Measurements from ENCODE around the gene NSG1. TPM values are rescaled to one million over a fixed set of nuclear protein-coding genes. Genes with fewer than 3 reads are reported as not detected.
"Not testable (repeated sequence)": the region's sequence is repeated elsewhere in the genome, so short reads cannot be mapped to it uniquely, and the experiment has no call there.

NSG1 gene
- total RNA-seq: 58.5 TPM

GRCh38 chr4:4386736-4387392 is at the start of gene NSG1:
Gene NSG1, plus strand, starts transcription at chr4:4387102. Its CDS starts 528 bp downstream, at chr4:4387630.
- ATAC-seq: peak; percentile 69

DNA sequence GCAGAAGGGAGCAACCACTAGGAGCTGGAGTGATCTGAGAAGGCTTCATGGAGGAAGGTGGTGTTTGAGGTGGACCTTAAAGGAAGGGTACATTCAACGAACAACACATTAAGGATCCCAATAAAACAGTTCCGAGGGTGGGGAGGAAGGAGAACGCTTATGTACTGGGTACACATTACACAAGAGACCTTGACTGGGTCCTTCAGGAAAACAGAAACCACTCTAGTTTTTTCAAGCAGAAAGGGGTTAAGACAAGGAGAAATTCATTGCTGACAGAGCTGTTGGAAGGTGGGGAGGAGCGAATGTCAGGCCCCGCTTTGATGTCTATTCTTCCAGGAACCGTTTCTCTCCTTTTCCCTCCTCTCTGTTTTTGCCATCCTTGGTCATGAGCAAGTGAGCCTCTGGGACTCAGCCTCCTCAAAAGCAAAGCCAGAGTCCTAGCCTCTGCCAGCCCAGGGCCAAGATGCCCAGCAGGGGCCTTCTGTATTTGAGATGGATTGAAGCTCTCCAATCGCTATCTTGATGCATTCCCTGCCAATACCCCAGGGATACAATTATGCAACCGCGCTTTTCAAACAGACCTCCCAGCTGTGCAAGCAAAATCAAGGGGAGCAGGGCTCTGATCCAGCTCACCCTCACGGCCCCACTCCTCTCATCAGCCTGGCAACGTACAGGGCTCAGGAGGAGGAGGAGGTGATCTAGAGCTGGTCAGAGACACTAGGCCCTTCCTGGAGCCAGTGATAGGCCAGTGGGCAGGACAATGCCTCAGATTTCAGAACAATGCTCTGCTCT is 48.5 kb upstream of the NSG1 start:
- no peak for ATAC-seq

DNA sequence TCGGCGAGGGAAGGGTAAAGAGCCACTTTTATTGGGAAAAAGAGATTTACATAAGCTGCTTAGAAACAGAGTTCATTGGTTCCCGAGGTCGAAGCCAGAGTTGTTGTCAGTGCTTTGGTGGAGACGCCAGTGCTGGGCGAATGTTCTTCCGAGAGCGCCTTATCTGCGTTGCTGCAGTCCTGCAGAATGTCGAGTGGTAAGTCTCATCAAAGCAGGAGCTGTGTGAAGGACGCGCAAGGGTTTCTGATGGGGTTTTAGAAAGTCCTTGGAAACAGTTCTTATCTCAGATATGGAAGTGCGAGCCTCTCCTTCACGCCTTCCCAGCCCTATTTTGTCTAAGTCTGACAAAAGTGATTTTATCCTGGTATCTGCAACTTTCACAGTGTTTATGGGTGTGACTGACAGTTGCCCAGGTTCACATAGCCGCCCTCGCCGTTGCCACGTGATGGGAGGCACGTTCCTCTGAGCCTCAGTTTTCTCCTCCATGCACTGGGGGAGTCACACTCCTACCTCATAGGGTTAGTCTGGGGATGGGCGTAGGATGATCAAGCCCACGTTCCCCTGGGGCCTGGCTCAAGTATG is 47.3 kb upstream of the NSG1 start:
- ATAC-seq: no peak

DNA sequence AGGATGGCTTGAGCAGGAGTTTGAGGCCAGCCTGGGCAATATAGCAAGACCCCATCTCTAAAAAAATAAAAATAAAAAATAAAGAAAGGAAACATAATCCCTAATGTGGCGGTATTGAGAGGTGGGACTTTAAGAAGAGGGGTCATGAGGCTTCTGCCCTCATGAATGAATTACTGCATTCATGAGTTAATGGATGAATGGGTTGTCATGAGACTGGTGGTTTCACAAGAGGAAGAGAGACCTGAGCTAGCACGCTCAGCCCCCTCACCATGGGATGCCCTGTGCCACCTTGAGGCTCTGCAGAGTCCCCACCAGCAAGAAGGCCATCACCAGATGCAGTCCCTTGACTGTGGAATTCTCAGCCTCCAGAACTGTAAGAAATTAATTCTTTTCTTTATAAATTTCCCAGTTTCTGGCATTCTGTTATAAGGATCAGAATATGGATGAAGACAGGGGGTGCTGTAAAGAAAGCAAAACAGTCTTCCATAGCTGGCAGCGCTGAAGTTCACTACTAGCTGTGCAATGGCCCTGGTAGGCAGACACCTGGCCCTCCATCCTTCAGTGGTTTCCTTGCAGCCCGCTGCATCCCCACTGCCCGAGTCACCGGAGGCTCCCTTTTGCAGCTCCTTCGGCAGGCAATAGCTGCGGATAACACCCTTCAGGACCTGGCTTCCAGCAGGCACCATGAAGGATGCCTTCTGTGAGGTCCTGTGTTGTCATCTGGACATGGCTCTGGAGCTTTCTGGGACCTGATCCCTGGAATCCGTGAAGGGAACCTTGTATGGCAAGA is 44.8 kb upstream of the NSG1 start:
- ATAC-seq: no peak

GRCh38 chr4:4343038-4343437 is 43.9 kb upstream of the NSG1 start:
- no peak for ATAC-seq

GRCh38 chr4:4344915-4345527 is 41.9 kb upstream of the NSG1 start:
- no peak for ATAC-seq

DNA sequence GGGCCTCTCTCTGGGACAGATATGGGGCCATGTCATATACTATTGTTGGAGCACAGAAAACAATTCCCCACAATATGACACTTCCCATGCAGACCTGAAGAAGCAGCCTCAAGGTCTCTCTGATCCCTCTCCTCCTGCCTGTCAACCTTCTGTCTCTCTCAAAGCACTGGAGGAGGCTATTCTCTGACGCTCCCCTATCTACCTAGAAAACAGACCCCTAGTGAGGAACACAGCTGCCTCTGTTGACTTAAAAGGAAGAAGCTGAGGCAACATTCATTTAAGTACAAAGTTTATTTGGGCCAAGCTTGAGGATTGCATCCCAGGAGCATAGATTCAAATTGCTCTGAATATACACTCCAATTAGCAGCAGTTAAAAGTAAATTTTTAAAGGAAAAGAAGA is 39.3 kb upstream of the NSG1 start:
- ATAC-seq: no peak

DNA sequence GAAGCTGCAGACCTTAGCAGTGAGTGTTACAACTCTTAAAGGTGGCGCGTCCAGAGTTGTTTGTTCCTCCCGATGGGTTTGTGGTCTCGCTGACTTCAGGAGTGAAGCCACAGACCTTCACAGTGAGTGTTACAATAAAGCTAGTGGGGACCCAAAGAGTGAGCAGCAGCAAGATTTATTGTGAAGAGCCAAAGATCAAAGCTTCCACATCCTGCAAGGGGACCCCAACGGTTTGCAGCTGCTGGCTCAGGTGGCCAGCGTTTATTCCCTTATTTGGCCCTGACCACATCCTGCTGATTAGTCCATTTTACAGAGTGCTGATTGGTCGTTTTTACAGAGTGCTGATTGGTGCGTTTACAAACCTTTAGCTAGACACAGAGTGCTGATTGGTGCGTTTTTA is 38.3 kb upstream of the NSG1 start:
- not testable (repeated sequence) for ATAC-seq

DNA sequence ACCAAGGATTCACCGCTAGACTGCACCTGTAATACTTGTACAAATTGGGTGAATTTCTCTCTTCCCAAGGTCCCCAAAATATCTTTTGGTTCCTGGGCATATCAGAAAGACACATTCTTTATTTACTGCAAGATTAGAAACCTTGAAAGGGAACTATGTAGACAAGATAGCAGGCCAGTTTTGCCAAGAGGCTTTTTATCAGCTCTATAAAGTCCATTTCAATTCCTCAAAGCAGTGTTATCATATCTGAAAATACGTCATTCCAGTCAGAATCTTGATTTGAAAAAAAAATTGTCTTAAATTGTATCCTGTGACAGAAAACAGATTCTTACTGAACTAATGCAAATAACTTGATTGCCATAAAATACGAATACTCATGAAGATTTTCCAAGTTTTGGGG is 37.0 kb upstream of the NSG1 start:
- no peak for ATAC-seq

- no peak for ATAC-seq
Measured at GRCh38 chr4:4350909-4351308, 36.0 kb upstream of the NSG1 start.

- ATAC-seq: no peak
Measured at GRCh38 chr4:4355302-4355701, 31.6 kb upstream of the NSG1 start.

GRCh38 chr4:4356106-4357041 is 30.5 kb upstream of the NSG1 start:
- no peak for ATAC-seq

DNA sequence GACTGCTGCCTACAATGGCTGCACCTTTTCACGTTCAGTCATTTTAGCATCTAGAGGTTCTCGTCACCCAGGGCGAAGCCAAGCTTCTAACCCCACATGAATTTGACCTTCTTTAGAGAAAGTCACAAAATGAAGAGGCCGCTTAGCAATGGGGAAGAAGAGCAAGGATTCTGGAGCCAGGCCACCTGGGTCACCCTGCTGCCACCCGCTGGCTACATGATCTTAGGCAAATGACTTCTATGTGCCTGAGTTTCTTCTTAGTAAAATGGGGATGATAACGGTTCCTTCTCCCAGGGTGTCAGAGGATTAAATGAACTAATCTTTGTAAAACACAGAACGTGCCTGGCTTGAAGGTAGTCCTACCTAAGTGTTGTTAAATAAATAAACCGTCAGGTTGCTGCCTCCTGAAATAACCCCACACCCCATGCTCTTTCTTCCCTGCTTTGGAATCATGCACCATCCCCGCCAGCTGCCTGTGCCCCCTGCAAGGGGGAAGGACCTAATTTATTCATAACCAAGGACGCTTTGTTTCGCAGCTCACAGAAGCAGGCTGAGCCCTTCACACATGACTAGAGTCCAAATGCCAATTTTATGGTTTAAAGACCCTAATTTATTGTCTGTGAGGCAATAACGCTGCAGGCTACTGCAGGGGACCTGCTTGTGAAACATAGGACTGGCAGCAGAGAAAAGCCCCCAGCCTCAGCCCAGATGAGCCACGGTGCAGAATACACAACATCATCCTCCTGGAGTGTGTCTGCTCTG is 28.6 kb upstream of the NSG1 start:
- ATAC-seq: no peak

DNA sequence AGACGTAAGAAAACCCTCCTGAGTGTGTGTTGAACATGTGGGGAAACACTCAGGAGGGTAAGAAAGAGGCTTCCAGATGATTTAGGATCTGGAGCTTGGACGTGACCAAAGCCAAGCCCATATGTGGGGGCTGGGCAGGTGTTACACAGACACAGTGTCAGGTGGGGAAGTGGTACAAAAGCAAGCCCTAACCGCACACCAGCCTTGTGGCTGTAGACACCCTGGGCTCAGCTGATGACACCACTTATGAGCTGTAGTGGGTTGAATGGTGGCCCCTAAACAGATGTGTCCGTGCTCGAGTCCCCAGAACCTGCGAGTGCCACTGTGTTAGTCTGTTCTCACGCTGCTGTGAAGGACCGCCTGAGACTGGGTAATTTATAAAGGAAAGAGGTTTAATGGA is 25.0 kb upstream of the NSG1 start:
- ATAC-seq: no peak

DNA sequence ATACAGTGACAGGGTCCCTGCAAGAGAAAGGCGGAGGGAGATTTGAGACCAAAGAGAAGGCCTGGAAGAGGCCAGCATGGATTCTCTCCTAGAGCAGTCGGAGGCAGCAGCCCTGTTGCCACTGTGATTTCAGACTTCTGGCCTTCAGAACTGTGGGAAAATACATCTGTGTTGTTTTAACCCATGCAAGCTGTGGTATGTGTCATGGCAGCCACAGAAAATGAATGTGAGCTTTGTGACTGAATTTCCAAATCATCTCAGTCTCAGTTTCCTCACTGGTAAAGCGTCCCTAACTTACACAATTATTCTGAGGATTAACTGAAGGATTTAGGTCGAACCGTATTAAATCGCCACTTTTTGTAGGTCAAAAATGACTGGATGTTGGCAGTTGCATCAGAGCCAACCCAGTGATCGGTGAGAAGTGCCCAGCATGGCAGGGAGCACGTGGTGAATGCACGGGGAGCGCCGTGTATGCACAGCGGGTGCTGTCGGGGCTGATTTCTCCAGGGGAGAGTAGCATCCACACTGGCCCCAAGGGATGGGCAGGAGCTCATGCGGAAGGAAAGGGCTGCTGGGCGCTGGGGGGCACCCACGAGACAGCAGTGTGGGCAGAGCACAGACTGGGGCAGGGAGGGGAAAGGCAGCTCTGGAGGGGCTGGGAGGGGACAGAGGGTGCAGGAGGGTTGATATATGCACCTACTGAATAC is 23.8 kb upstream of the NSG1 start:
- ATAC-seq: no peak

GRCh38 chr4:4364061-4364460 is 22.8 kb upstream of the NSG1 start:
- no peak for ATAC-seq

GRCh38 chr4:4364486-4365208 is 22.3 kb upstream of the NSG1 start:
- no peak for ATAC-seq

GRCh38 chr4:4368809-4369580 is 17.9 kb upstream of the NSG1 start:
- ATAC-seq: no peak

All from esophagus mucosa (tissue), 1 donor.